Testis (tissue), 3 donors: ENCODE measurements around the gene SLC35F5. TPM values are rescaled to one million over a fixed set of nuclear protein-coding genes. Genes with fewer than 3 reads are reported as not detected.

Source experiments
- microRNA-seq, 2 donors: library from miRNA; unstranded; fragments of <30 nt; microRNA quantifications; one replicate each; pipeline ENCODE4, GENCODE V29; 2016; ENCODE audit warnings: borderline number of aligned reads in 2 of 2, borderline replicate concordance in 1 of 2
- polyA plus RNA-seq: library from polyadenylated mRNA; stranded (reverse); fragments of 350-450 nt; fragmentation: Illumina TruSeq; extraction: RNeasy Lipid Tissue Mini Kit (QIAGEN cat#74804); gene quantifications from one replicate; pipeline ENCODE4 v1.2.3, GENCODE V29; 2014; ENCODE audit warnings: low read depth, low replicate concordance; ENCODE audit not compliant: insufficient read depth
- small RNA-seq, 2 donors: library from RNA; depleted of rRNA; stranded (forward); fragments of <200 nt; gene quantifications; one replicate each; pipeline ENCODE3, GENCODE V24; 2016
- total RNA-seq, 2 donors: library from RNA; depleted of rRNA; stranded (reverse); fragments of >200 nt; gene quantifications; one replicate each; pipeline ENCODE4 v1.2.3, GENCODE V29; 2016

Gene SLC35F5
- total and polyA plus RNA-seq, 3 donors from 2014 or later: 62.1 to 110 (median 102) TPM

Small RNA genes within 50 kb of the gene (microRNA-seq; reads per million reads assigned to microRNA genes)
- gene MIR4782: 0 reads per million in 2 donors

Small RNA genes within 50 kb of the gene (small RNA-seq; reads per million reads assigned to genes)
- gene MIR4782 (0 reads per million in 2 donors), gene RNU6-744P (0 reads per million in 2 donors)

Other genes starting within 250 kb of the SLC35F5 start
- gene RABL2A, start 129.4 kb downstream of the SLC35F5 start, total RNA-seq: 10 to 100 TPM; 31.9 to 41.7 TPM
- gene RABL2A, start 129.4 kb downstream of the SLC35F5 start, polyA plus RNA-seq: 36.3 TPM
- 100 to 1,000 TPM; 106 to 114 TPM for gene ACTR3, start 133.4 kb upstream of the SLC35F5 start, total RNA-seq
- 180 TPM for gene ACTR3, start 133.4 kb upstream of the SLC35F5 start, polyA plus RNA-seq